WTC11 (cell line): Measurements from ENCODE around the gene VTI1A. TPM values are rescaled to one million over a fixed set of nuclear protein-coding genes. Genes with fewer than 3 reads are reported as not detected.

Source experiments
- ATAC-seq: fragments of 200-7000 bp; cut with Tn5 transposase; 2 replicates; pipeline ENCODE4 v1.10.0; 2021; ENCODE audit warnings: mild to moderate bottlenecking, moderate library complexity
- CTCF ChIA-PET: fragments of 300-600 bp; sonication (Branson Sonifier 250); formaldehyde crosslinking; loops from one replicate; lab custom pipeline; 2021; ENCODE audit warnings: antibody characterized with exemption; lab: Charles Lee
- POLR2A ChIA-PET: fragments of 350-600 bp; sonication (Branson Sonifier 250); formaldehyde crosslinking; loops from one replicate; lab custom pipeline; 2021; ENCODE audit warnings: antibody characterized with exemption; lab: Charles Lee
- DNase-seq: peaks from one replicate; pipeline ENCODE4 v3.0.0; 2021; ENCODE audit warnings: low spot score
- H3K27ac Mint-ChIP-seq: 2 replicates; pipeline ENCODE4 v1.8.0; 2021; ENCODE audit warnings: mixed read lengths
- H3K27me3 Mint-ChIP-seq: 2 replicates; pipeline ENCODE4 v1.8.0; 2021; ENCODE audit warnings: low read depth, mild to moderate bottlenecking, moderate library complexity, mixed read lengths
- H3K36me3 Mint-ChIP-seq: 2 replicates; pipeline ENCODE4 v1.8.0; 2021; ENCODE audit warnings: mixed read lengths
- H3K4me1 Mint-ChIP-seq: 2 replicates; pipeline ENCODE4 v1.8.0; 2022; ENCODE audit warnings: mixed read lengths
- H3K4me3 Mint-ChIP-seq: 2 replicates; pipeline ENCODE4 v1.8.0; 2021; ENCODE audit warnings: mild to moderate bottlenecking, moderate library complexity, mixed read lengths
- H3K9me3 Mint-ChIP-seq: 2 replicates; pipeline ENCODE4 v1.8.0; 2021; ENCODE audit warnings: mixed read lengths
- EMX1 ChIP-seq: fragments of 250-450 bp; sonication (Bioruptor Pico); IDR thresholded peaks from 2 replicates; pipeline ENCODE4 v1.8.0; 2021; ENCODE audit warnings: mild to moderate bottlenecking
- FOXP1 ChIP-seq: sonication (generic); formaldehyde crosslinking; IDR thresholded peaks from 2 replicates; pipeline ENCODE4 v1.8.0; 2022; ENCODE audit warnings: missing genetic modification reagents, mild to moderate bottlenecking, moderate library complexity, borderline replicate concordance
- IRF2 ChIP-seq: sonication (generic); formaldehyde crosslinking; IDR thresholded peaks from 2 replicates; pipeline ENCODE4 v1.8.0; 2022; ENCODE audit warnings: low read depth, missing genetic modification reagents, borderline replicate concordance
- NR1H2 ChIP-seq: sonication (generic); formaldehyde crosslinking; IDR thresholded peaks from 2 replicates; pipeline ENCODE4 v1.9.0; 2021; ENCODE audit warnings: mild to moderate bottlenecking, moderate library complexity, missing genetic modification reagents
- SMAD4 ChIP-seq: sonication (generic); formaldehyde crosslinking; IDR thresholded peaks from 2 replicates; pipeline ENCODE4 v1.8.0; 2022; ENCODE audit warnings: mild to moderate bottlenecking, missing genetic modification reagents
- SOX15 ChIP-seq: fragments of 250-450 bp; sonication (Bioruptor Pico); IDR thresholded peaks from 2 replicates; pipeline ENCODE4 v1.9.0; 2021; ENCODE audit warnings: mild to moderate bottlenecking
- TEAD4 ChIP-seq: sonication (generic); formaldehyde crosslinking; IDR thresholded peaks from 2 replicates; pipeline ENCODE4 v1.8.0; 2022; ENCODE audit warnings: mild to moderate bottlenecking, missing genetic modification reagents
- ZNF219 ChIP-seq: sonication (generic); formaldehyde crosslinking; IDR thresholded peaks from 2 replicates; pipeline ENCODE4 v1.8.0; 2023; ENCODE audit warnings: missing genetic modification reagents, mild to moderate bottlenecking, borderline replicate concordance
- ZNF232 ChIP-seq: sonication (generic); formaldehyde crosslinking; IDR thresholded peaks from 2 replicates; pipeline ENCODE4 v1.8.0; 2022; ENCODE audit warnings: mild to moderate bottlenecking, missing genetic modification reagents
- ZNF317 ChIP-seq: sonication (generic); formaldehyde crosslinking; IDR thresholded peaks from 2 replicates; pipeline ENCODE4 v1.8.1; 2023; ENCODE audit warnings: low read depth, mild to moderate bottlenecking, moderate library complexity, missing genetic modification reagents, borderline replicate concordance
- total RNA-seq: library from RNA; stranded (reverse); gene quantifications from 3 replicates; pipeline ENCODE4 v1.2.3, GENCODE V29; 2021
- TF ChIP-seq, protein P1 (sequence below): sonication (generic); formaldehyde crosslinking; IDR thresholded peaks from 2 replicates; pipeline ENCODE4 v1.8.1; 2023; ENCODE audit warnings: mild to moderate bottlenecking, moderate library complexity, missing genetic modification reagents
- TF ChIP-seq, protein P2 (sequence below): sonication (generic); formaldehyde crosslinking; IDR thresholded peaks from 2 replicates; pipeline ENCODE4 v1.8.1; 2023; ENCODE audit warnings: mild to moderate bottlenecking, missing genetic modification reagents, moderate library complexity
- TF ChIP-seq, protein P3 (sequence below): sonication (generic); formaldehyde crosslinking; IDR thresholded peaks from 2 replicates; pipeline ENCODE4 v1.8.0; 2022; ENCODE audit warnings: mild to moderate bottlenecking, missing genetic modification reagents
- TF ChIP-seq, protein P4 (sequence below): sonication (generic); formaldehyde crosslinking; IDR thresholded peaks from 2 replicates; pipeline ENCODE4 v1.8.0; 2022; ENCODE audit warnings: missing genetic modification reagents
- TF ChIP-seq, protein P5 (sequence below): fragments of 250-450 bp; sonication (Bioruptor Pico); IDR thresholded peaks from 2 replicates; pipeline ENCODE4 v1.9.0; 2021; ENCODE audit warnings: mild to moderate bottlenecking
- TF ChIP-seq, protein P6 (sequence below): sonication (generic); formaldehyde crosslinking; IDR thresholded peaks from 2 replicates; pipeline ENCODE4 v1.8.1; 2022; ENCODE audit warnings: mild to moderate bottlenecking, missing genetic modification reagents, moderate library complexity, borderline replicate concordance
- TF ChIP-seq, protein P7 (sequence below): sonication (generic); formaldehyde crosslinking; conservative IDR thresholded peaks from 2 replicates; pipeline ENCODE4 v1.8.1; 2023; ENCODE audit warnings: mild to moderate bottlenecking, low read depth, missing genetic modification reagents, moderate library complexity
- TF ChIP-seq, protein P8 (sequence below): fragments of 250-450 bp; sonication (Bioruptor Pico); IDR thresholded peaks from 2 replicates; pipeline ENCODE4 v1.9.0; 2021; ENCODE audit warnings: mild to moderate bottlenecking, borderline replicate concordance

The VTI1A gene
- total RNA-seq, 1 experiment from 2014 or later = 20.1 TPM

DNA sequence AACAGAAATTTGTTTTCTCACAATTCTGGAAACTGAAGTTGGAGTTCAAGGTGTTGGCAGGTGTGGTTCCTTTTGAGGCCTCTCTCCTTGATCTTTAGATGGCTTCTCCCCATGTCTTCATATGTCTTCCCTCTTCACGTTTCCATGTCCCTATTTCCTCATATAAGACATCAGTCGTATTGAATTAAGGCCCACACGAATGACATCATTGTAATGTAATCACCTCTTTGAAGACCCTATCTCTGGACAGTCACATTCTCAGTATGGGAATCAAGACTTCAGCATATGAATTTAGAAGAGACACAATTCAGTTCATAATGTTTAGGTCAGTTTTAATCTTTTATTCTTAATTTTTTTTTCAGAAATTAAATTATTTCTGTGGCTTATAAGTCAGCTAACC is 19.8 kb downstream of the VTI1A start:
- peaks cover 9% of the 10 kb centered on the region for H3K9me3 Mint-ChIP-seq
- TF ChIP-seq, protein P1, sequence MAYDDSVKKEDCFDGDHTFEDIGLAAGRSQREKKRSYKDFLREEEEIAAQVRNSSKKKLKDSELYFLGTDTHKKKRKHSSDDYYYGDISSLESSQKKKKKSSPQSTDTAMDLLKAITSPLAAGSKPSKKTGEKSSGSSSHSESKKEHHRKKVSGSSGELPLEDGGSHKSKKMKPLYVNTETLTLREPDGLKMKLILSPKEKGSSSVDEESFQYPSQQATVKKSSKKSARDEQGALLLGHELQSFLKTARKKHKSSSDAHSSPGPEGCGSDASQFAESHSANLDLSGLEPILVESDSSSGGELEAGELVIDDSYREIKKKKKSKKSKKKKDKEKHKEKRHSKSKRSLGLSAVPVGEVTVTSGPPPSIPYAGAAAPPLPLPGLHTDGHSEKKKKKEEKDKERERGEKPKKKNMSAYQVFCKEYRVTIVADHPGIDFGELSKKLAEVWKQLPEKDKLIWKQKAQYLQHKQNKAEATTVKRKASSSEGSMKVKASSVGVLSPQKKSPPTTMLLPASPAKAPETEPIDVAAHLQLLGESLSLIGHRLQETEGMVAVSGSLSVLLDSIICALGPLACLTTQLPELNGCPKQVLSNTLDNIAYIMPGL (CRISPR knock-in tag) = no peak
- TF ChIP-seq, protein P2, sequence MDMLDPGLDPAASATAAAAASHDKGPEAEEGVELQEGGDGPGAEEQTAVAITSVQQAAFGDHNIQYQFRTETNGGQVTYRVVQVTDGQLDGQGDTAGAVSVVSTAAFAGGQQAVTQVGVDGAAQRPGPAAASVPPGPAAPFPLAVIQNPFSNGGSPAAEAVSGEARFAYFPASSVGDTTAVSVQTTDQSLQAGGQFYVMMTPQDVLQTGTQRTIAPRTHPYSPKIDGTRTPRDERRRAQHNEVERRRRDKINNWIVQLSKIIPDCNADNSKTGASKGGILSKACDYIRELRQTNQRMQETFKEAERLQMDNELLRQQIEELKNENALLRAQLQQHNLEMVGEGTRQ (CRISPR knock-in tag) = no peak
- TF ChIP-seq FOXP1 = no peak
- no peak for TF ChIP-seq SOX15
- TF ChIP-seq, protein P3, sequence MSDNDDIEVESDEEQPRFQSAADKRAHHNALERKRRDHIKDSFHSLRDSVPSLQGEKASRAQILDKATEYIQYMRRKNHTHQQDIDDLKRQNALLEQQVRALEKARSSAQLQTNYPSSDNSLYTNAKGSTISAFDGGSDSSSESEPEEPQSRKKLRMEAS (CRISPR knock-in tag) = no peak
- TF ChIP-seq, protein P4, sequence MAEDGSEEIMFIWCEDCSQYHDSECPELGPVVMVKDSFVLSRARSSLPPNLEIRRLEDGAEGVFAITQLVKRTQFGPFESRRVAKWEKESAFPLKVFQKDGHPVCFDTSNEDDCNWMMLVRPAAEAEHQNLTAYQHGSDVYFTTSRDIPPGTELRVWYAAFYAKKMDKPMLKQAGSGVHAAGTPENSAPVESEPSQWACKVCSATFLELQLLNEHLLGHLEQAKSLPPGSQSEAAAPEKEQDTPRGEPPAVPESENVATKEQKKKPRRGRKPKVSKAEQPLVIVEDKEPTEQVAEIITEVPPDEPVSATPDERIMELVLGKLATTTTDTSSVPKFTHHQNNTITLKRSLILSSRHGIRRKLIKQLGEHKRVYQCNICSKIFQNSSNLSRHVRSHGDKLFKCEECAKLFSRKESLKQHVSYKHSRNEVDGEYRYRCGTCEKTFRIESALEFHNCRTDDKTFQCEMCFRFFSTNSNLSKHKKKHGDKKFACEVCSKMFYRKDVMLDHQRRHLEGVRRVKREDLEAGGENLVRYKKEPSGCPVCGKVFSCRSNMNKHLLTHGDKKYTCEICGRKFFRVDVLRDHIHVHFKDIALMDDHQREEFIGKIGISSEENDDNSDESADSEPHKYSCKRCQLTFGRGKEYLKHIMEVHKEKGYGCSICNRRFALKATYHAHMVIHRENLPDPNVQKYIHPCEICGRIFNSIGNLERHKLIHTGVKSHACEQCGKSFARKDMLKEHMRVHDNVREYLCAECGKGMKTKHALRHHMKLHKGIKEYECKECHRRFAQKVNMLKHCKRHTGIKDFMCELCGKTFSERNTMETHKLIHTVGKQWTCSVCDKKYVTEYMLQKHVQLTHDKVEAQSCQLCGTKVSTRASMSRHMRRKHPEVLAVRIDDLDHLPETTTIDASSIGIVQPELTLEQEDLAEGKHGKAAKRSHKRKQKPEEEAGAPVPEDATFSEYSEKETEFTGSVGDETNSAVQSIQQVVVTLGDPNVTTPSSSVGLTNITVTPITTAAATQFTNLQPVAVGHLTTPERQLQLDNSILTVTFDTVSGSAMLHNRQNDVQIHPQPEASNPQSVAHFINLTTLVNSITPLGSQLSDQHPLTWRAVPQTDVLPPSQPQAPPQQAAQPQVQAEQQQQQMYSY (CRISPR knock-in tag) = no peak
- TF ChIP-seq NR1H2 (CRISPR knock-in tag) = no peak
- TF ChIP-seq, protein P5, sequence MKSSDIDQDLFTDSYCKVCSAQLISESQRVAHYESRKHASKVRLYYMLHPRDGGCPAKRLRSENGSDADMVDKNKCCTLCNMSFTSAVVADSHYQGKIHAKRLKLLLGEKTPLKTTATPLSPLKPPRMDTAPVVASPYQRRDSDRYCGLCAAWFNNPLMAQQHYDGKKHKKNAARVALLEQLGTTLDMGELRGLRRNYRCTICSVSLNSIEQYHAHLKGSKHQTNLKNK (CRISPR knock-in tag) = no peak
- no peak for TF ChIP-seq EMX1 (CRISPR knock-in tag)
- TF ChIP-seq ZNF232 (CRISPR knock-in tag) = no peak
- TF ChIP-seq SMAD4 (CRISPR knock-in tag) = no peak
- TF ChIP-seq, protein P6, sequence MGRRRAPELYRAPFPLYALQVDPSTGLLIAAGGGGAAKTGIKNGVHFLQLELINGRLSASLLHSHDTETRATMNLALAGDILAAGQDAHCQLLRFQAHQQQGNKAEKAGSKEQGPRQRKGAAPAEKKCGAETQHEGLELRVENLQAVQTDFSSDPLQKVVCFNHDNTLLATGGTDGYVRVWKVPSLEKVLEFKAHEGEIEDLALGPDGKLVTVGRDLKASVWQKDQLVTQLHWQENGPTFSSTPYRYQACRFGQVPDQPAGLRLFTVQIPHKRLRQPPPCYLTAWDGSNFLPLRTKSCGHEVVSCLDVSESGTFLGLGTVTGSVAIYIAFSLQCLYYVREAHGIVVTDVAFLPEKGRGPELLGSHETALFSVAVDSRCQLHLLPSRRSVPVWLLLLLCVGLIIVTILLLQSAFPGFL (CRISPR knock-in tag) = no peak
- TF ChIP-seq IRF2 (CRISPR knock-in tag) = no peak
- TF ChIP-seq, protein P7, sequence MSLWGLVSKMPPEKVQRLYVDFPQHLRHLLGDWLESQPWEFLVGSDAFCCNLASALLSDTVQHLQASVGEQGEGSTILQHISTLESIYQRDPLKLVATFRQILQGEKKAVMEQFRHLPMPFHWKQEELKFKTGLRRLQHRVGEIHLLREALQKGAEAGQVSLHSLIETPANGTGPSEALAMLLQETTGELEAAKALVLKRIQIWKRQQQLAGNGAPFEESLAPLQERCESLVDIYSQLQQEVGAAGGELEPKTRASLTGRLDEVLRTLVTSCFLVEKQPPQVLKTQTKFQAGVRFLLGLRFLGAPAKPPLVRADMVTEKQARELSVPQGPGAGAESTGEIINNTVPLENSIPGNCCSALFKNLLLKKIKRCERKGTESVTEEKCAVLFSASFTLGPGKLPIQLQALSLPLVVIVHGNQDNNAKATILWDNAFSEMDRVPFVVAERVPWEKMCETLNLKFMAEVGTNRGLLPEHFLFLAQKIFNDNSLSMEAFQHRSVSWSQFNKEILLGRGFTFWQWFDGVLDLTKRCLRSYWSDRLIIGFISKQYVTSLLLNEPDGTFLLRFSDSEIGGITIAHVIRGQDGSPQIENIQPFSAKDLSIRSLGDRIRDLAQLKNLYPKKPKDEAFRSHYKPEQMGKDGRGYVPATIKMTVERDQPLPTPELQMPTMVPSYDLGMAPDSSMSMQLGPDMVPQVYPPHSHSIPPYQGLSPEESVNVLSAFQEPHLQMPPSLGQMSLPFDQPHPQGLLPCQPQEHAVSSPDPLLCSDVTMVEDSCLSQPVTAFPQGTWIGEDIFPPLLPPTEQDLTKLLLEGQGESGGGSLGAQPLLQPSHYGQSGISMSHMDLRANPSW (CRISPR knock-in tag) = no peak
- TF ChIP-seq ZNF317 (CRISPR knock-in tag) = no peak
- TF ChIP-seq, protein P8, sequence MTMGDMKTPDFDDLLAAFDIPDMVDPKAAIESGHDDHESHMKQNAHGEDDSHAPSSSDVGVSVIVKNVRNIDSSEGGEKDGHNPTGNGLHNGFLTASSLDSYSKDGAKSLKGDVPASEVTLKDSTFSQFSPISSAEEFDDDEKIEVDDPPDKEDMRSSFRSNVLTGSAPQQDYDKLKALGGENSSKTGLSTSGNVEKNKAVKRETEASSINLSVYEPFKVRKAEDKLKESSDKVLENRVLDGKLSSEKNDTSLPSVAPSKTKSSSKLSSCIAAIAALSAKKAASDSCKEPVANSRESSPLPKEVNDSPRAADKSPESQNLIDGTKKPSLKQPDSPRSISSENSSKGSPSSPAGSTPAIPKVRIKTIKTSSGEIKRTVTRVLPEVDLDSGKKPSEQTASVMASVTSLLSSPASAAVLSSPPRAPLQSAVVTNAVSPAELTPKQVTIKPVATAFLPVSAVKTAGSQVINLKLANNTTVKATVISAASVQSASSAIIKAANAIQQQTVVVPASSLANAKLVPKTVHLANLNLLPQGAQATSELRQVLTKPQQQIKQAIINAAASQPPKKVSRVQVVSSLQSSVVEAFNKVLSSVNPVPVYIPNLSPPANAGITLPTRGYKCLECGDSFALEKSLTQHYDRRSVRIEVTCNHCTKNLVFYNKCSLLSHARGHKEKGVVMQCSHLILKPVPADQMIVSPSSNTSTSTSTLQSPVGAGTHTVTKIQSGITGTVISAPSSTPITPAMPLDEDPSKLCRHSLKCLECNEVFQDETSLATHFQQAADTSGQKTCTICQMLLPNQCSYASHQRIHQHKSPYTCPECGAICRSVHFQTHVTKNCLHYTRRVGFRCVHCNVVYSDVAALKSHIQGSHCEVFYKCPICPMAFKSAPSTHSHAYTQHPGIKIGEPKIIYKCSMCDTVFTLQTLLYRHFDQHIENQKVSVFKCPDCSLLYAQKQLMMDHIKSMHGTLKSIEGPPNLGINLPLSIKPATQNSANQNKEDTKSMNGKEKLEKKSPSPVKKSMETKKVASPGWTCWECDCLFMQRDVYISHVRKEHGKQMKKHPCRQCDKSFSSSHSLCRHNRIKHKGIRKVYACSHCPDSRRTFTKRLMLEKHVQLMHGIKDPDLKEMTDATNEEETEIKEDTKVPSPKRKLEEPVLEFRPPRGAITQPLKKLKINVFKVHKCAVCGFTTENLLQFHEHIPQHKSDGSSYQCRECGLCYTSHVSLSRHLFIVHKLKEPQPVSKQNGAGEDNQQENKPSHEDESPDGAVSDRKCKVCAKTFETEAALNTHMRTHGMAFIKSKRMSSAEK (CRISPR knock-in tag) = no peak
- TF ChIP-seq ZNF219 (CRISPR knock-in tag) = no peak
- TF ChIP-seq TEAD4 (CRISPR knock-in tag) = no peak
- H3K4me1 Mint-ChIP-seq = peaks cover under 1% of the 10 kb centered on the region; the same call in 1 of the 2 replicates
- no peak for DNase-seq
- H3K27ac Mint-ChIP-seq = no peak overlapping the region
- ChIA-PET POLR2A (no interaction called here), CTCF (interaction anchor here (0.7 kb wide), 1 partner anchor 350 kb away, joined by 3 read pairs; no protein-coding TSS in a partner anchor)
- peaks cover 24% of the 10 kb centered on the region for H3K36me3 Mint-ChIP-seq
- no peak for ATAC-seq
- no peak overlapping the region for H3K4me3 Mint-ChIP-seq
- H3K27me3 Mint-ChIP-seq = no peaks in the 10 kb centered on the region
